Measurements from ENCODE around the gene MGAT4C.

MGAT4C gene

DNA sequence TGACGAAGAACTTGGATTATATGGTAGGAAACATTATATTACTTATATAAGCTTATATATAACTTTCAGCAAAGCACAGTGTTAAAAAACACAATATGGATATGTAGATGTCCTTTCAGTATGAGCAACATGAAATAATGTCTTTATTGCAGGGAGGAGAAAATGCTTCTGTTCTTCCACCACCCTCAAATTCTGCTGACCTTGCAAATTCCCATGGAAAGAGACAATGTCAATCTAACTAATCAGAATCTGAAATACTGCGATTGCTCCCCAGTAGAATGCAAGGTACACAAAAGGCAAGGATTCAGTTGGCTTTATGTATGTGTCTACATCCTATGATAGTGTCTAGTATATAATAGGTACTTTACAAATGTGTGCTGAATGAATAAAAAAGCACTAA is 26.4 kb downstream of the MGAT4C start:
- no peak for DNase-seq (ENCODE audit: low spot score)

DNA sequence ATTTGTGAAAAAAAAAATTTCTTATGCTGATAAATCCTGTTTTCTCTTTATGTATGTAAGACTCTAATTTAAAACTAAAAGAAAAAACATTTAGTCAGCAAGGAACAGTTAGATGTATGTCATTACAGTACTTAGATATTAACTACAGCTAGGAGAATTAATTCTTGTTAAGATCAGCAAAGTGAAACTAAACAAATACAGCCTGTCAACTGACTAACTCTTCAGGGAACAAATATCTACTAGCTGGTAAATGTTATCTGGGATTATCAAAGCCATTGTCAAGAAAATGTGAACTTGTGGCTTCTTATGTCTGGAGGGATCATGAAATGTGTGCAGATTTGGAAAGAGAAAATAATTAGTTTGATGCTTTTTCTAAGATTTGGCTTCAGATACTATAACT is 27.5 kb downstream of the MGAT4C start:
- DNase-seq (ENCODE audit: low spot score), result no peak

DNA sequence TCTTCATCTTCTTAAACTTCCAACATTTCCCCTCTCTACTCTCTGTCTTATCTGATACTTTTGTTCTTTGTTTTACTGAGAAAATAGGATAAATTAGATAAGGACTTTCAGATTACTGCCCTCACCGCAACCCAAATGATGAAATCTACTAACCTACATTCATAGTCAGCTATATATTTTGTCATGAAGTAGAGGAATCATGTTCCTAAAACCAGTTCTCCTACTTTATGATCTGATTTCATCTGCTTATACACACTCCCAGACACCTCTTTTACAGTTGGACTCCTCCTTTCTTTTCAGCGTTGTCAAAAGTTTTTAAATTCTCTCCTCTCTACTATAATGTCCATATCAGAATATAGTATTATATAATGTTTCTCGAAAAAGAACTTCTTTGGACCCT is 29.7 kb downstream of the MGAT4C start:
- DNase-seq (ENCODE audit: low spot score), result no peak

DNA sequence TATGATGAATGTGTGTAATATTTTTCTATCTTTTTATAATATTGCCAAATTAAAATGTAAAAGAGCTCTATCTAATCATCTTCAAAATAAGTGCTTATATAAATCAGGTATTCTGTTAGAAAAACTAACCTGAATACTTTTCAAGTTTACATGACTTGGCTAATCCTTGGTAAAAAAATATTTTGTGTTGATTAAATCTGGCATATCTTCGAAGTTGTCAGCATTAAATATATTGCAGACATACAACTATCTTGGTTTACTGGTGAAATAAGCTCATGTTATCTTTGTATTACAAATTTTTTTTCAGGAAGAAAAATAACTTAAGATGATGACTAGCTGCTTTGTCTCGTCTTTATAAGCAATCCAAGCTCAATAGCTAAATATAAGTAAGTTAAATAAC is 39.6 kb downstream of the MGAT4C start:
- DNase-seq (ENCODE audit: low spot score), result no peak

DNA sequence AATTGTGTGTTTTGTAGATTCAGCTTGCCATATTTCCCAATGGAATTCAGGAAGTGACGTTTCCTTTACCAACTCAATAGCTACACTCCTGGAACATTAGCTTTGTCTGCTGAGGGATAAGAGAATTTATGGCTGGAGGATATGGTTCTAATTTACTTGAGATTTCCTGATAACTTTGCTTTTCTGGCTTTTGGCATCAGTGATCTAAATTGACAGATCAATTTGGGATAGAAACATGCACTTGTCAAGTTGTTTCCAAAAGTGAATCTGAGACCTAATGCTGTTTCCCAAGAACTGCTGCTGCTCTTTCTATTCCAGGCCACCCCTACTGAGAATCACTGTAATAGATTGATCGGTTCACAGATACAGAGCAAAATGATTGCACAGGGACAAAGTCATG is 43.2 kb downstream of the MGAT4C start:
- peak; percentile 96 for DNase-seq (ENCODE audit: low spot score)

DNA sequence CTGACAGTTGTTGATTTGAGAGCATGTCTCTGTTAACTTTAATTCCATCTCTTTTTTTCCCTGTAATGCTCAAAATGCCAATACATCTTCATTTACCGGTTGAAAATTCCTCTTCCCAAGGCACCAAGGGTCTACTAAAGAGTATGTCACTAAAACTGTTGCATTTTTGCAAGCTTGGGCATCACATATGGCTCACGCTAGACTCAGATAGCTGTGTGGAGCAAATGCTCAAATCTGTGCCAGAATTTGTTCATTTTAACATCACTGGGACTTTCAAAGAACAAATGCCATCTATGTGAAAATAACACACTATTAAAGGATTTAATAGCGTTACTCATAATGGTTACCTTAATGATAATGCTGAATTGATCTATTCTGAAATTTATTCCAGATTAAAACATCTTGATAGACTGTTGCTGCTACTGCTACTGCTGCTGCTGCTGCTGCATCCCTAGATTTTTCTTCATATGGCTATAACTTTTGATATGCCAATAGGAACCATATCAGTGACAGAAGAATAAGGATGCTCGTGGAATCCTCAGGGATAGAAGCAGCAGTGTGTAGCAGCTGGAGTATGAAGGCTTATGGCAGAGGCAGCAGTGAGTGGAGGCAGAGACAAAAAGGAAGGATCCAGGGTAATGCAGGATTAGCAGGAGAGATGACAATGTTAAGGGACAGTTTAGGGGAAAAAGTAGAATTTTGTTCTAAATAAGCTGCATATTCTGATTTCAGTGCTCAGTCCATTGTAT is 57.3 kb downstream of the MGAT4C start:
- DNase-seq (ENCODE audit: low spot score), result no peak

DNA sequence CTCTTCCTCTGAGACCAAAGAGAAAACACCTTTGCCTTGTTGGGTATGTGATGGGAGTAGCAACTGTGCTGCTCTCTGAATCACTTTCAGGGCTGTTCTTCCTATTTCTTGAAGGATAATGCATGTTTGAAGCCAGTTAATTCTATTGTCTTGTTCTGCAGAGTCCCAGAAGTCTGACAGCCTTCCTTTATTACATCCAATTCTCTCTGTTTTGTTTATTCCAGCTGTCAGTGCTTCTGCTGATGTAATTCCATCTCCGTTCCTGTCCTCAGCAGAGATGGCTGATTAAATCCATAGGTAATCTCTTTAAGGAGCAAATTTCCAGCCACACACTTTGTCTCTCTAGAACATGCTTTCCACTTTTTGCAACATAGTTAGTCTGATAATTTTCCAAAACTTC is 59.7 kb downstream of the MGAT4C start:
- DNase-seq (ENCODE audit: low spot score), result peak; percentile 89

DNA sequence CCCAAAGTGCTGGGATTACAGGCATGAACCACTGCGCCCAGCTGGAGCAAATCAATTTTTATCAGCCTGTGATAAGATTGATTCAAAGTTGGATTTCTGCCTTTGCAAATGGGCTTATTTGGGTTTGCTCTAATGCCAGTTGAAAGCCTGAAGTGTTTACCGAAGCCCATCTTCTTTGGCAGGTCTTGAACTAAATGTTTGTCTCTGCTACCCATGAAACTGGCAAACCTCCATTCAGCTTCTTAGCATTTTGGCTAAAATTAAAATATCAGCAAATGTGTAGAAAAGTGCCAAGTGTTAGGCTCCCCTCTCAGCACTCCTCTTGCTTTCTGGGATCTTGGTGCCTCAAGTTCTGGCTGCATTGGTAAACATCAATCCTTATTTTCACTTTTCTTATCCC is 61.5 kb downstream of the MGAT4C start:
- DNase-seq (ENCODE audit: low spot score), result no peak

DNA sequence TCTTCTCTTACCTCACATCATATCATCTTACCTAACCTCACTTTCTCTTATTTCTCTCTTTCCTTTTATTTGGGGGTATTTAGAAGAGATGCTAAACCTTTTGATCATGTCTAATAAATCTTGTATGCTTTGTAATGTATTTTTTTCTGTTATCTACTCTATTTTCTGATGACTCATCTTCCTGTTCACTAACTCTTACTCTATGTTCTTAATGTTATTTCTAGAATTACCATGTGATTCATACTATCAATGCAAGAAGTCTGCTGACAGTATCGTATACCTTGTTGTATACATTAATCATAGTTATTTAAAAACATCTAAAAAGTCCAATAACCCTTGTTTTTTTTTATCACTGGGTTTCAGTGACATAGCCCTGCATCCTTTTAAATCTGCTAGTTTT is 62.3 kb downstream of the MGAT4C start:
- no peak for DNase-seq (ENCODE audit: low spot score)

DNA sequence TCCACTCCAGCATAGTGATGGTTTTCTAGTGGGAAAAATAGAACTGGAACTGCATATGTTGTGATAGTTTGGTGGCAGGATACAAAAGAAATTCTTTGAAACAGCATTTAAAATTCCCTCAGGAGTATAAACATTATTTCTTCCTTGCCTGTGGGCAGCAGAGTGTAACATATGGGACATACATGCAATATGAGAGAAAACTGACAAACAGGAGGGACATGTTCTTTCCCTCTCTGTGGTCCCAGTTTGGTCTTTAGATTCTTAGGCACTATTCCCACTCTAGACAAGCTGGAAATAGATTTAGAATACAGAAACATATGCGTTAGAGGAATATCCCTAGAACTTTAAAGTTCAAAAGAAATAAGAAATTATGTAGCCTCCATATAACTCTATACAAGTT is 68.0 kb downstream of the MGAT4C start:
- no peak for DNase-seq (ENCODE audit: low spot score)

DNA sequence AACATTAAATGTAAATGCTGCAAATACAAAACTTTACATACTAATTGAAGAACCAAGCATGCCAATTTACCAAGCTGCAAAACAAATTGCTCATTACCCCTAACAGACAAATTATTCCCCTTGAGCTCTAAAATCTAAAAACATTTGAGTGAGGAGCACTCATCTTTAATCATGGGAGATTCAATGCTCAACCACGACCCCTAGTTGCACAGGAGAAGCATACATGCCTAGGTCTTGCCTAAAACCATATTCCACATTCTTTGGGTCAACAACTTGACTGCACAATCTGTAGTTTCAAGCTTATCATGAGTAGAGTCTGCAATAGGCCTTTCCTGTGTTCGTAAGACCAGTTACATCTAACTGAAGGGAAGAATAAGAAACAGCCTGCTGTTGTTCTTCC is 69.7 kb downstream of the MGAT4C start:
- no peak for DNase-seq (ENCODE audit: low spot score)

DNA sequence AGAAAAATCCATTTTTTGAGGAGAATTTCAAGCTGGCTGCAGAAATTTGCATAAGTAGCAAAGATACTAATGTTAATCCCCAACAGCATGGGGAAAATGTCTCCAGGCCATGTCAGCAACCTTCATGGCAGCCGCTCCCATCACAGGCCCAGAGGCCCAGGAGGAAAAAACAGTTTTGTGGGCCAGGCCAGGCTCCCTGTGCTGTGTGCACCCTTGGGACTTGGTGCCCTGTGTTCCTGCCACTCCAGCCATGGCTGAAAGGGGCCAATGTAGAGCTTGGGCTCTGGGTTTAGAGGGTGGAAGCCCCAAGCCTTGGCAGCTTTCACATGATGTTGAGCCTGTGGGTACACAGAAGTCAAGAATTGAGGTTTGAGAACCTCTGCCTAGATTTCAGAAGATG is 76.3 kb downstream of the MGAT4C start:
- no peak for DNase-seq (ENCODE audit: low spot score)

DNA sequence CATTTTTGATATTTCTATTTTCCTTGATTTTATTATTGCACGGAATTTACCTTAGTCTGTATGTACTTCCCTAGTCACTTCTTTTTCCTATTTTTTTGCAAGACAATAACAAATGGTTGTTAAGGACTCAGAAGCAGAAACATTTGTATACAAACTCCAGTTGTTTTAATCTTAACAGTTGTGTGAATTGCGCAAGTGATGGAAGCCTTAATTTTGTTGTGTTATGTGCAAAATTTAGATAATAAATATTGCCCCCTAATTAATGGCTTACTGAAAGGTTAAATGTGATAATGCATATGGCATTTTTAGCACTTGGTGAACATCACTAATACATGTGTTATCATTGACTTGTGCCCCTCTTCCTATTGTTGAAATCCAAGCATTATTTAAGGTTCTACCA is 82.0 kb downstream of the MGAT4C start:
- DNase-seq (ENCODE audit: low spot score), result no peak

DNA sequence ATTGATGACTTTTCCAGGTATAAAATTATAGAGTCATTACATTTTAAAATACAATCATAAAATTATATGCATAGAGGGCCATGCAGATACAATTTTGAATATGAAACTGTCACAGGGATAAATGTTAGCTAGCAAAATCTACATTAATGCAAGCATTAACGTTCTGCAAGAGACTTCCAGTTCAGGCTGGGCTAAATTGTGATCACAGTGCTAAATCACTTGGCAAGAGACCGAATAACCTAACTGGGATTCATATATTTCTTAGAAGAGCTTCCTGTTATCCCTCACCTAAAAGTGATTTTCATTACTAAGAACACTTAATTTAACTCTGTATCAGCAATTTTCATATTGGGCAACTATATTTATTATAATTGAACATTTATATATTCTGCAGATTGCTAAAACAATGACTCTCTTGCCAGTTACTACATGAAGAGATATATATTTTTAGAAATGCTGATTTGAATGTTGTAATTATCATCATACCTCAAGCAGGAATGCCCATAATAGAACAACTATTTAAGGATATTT is 83.2 kb downstream of the MGAT4C start:
- no peak for DNase-seq (ENCODE audit: low spot score)

DNA sequence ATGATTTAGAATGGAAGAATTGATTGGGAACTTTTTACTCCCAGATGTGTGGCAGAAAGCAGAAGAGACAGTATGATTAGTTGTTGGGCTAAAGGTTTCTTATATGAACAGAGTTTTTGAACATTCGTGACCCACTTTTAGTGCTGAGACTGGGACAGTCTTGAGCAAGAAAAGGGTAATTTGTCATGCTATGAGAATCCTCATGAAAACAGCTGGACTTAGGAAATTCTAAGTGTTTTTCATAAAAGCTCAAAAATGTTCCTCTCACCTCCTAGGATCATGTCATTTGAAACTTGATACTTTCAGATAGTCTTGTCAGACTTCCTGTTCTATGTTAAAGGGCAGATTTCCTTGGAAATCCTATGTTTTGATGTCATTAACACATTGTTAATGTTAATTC is 86.1 kb downstream of the MGAT4C start:
- no peak for DNase-seq (ENCODE audit: low spot score)

DNA sequence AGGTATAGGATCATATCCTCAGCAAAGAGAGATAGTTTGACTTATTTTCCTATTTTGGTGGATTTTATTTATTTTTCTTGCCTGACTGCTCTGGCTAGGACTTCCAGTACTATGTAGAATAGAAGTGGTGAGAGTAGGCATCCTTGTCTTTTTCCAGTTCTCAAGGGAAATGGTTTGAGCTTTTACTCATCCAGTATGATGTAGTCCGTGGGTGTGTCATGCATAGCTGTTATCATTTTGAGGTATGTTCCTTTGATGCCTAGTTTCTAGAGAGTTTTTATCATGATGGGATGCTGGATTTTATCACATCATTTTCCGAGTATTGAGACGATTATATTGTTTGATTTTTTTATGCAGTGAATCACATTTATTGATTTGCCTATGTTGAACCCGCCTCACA is 97.2 kb downstream of the MGAT4C start:
- no peak for DNase-seq (ENCODE audit: low spot score)

DNA sequence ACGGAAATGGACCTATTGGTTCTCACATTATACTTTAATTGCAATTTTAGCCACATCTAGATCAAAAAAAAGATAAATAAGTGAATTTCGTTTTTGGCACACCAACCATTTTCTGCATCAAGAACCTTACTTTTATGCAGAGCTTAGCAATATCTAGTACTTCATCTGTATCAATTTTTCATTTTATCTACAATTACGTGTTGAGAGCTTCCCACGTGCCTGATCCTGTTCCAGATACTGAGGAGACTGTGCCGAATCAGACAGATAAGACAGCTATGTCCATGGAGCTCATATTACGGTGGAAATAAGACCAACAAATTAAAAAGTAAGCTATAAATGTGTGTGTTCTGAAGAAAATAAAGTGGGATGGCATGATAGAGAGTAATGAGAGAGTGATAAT is 101.6 kb downstream of the MGAT4C start:
- peak; percentile 32 for DNase-seq (ENCODE audit: low spot score)

DNA sequence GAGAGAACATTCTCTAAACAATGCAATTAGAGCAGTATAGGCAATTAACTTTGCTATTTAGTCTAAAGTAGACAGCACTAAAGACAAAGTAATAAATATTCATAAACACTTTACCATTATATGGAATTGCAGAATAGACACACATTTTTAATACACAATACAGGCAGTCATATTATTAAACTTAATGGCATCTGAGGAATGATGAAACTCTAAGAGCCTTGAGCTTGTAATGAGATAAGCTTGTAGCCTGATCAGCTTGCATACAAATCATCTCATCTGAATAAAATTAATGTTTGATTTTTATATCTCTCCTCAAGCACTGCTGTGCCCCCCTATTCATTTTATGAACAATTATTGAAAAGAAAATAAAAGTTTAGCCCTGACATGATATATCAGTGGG is 107.6 kb downstream of the MGAT4C start:
- DNase-seq (ENCODE audit: low spot score), result no peak

DNA sequence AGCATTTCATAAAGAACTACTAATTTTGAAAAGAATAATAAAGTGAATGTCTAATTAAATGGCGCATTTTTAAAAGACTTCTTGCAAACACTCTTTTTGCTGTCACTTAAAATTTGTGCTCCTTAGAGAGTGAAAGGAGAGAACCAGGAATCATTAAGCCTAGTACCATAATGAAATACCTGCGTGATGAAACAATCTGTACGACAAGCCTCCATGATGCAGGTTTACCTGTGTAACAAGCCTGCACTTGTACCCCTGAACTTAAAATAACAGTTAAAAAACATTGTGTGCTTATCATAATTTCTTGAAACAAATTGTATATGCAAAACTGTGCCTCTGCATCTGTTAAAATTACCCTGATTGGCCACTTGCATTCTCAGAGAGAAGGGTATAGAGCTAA is 108.1 kb downstream of the MGAT4C start:
- no peak for DNase-seq (ENCODE audit: low spot score)

DNA sequence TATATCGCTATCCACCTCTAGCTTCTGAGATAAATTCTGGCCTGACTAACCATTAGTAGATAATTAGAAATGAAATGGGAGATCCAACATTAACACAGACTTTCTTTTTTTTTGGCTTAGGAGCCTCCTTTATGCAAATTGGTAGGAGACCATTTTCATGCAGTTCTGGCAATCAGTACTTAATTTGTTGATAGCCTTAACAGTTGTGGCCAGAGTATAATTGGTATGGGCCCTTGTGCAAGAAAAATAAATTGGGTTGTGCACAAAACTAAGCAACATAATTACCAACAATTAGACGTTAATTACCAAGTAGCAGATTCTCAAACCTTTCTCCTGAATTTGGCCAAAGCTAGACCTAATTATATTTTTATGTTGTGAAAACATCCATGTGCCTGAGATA is 111.0 kb downstream of the MGAT4C start:
- DNase-seq (ENCODE audit: low spot score), result no peak

DNA sequence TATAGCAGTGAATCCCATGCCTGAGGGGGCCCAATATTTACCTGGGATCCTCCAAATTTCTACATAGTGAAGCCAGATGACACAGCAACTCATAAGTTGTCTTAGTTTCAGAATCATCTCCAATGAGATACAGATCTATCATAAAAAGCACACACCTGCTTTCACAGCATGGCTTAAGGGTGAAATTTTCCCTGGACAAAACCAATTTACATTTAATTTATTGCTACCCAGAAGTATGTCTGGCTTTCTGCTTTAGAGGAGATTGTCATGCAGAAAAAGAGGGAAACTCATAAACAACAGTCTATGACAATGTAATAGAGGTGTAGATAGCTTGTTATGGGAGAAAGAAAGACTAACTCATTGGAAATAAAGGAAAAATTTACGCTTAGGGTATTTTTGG is 113.0 kb downstream of the MGAT4C start:
- DNase-seq (ENCODE audit: low spot score), result peak; percentile 74

DNA sequence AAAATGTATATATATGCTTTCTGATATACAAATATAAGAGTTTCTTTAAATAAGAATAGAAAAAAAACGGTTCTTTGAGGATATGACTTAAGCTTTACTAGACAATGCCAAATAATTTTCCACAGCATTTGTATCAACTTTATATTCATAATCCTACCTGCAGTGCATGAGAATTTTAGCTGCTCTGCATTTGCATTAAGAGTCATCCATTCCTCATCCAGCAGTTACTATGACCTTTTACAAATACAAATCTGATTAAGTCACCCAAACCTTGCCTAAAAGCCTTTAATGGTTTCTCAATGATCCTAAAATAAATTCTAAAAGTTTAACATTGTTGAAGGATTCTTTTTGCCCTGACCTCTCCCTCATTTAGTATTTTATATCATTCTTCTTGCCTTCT is 116.5 kb downstream of the MGAT4C start:
- DNase-seq (ENCODE audit: low spot score), result no peak

DNA sequence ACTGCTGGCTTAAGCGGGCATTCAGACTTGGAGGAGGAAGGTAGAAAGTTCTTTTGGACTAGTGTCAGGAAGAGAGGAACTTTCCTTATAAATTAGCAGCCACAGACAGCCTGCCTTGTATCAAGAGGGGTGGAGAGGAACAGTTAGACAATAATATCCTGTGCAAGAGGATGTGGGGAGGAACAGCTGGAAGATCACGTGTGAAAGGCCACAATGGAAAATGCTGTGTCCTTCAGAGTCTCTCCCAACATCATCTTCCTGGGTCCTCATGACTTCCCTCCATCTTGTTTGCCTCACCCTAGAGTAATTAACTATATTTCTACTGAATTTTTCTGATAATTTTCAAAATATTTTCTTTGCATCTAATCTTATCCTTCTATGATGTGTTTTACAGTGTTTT is 117.4 kb downstream of the MGAT4C start:
- DNase-seq (ENCODE audit: low spot score), result no peak

DNA sequence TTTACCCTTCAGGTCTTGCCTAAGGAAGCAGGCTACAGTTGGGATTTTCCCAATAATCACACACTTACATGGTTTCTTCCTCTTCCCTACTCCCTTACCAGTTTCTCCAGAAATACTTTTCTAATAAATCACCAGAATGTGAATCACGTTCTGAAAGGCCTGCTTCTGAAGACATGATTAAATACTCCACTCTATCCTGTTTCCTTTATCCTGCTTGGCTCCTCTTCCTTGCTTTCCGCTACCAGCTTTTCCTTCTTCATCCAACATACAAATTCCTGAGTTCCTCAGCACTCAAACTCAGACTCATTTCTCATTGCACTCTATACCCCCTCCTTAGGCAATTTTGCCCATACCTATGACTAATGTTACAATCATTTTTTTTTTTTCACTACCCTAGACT is 118.3 kb downstream of the MGAT4C start:
- DNase-seq (ENCODE audit: low spot score), result no peak

All from SK-N-DZ (cell line).